HG02943 (cell line): ENCODE measurements around the gene DCBLD2.
A peak's percentile ranks its signal among the peaks of the same experiment; 100 is the strongest.

Experiments used
- ATAC-seq: cut with Tn5 transposase; IDR thresholded peaks from one replicate; pipeline ENCODE4 v1.9.1; 2021; ENCODE audit warnings: mild to moderate bottlenecking, low read depth, moderate library complexity; ENCODE audit not compliant: unreplicated experiment

Gene DCBLD2

GRCh38 chr3:98901392-98902350, at the start of gene DCBLD2:
Gene DCBLD2 (minus strand): TSS chr3:98901695. CDS start chr3:98901326, 369 bp downstream.
- peak; percentile 100 for ATAC-seq

GRCh38 chr3:98945666-98946065, 44.2 kb upstream of the DCBLD2 start:
- no peak for ATAC-seq

GRCh38 chr3:98945101-98945524, 43.6 kb upstream of the DCBLD2 start:
- no peak for ATAC-seq

- ATAC-seq, result no peak
These were observed 28.9 kb upstream of the DCBLD2 start for GRCh38 chr3:98930413-98930812.

GRCh38 chr3:98921957-98922356, 20.5 kb upstream of the DCBLD2 start:
- ATAC-seq, result no peak

- no peak for ATAC-seq
These were observed 18.7 kb upstream of the DCBLD2 start for GRCh38 chr3:98920166-98920565.

GRCh38 chr3:98918586-98918985, 17.1 kb upstream of the DCBLD2 start:
- no peak for ATAC-seq

- no peak for ATAC-seq
These were observed 16.1 kb upstream of the DCBLD2 start for GRCh38 chr3:98917608-98918007.

- ATAC-seq, result no peak
These were observed 12.9 kb upstream of the DCBLD2 start for GRCh38 chr3:98914210-98915080.

- ATAC-seq, result no peak
These were observed 11.0 kb upstream of the DCBLD2 start for GRCh38 chr3:98912448-98912847.

GRCh38 chr3:98906230-98906629, 4.7 kb upstream of the DCBLD2 start:
- ATAC-seq, result no peak

GRCh38 chr3:98903705-98904481, 2.4 kb upstream of the DCBLD2 start:
- no peak for ATAC-seq

- ATAC-seq, result no peak
These were observed 1.6 kb upstream of the DCBLD2 start for GRCh38 chr3:98903099-98903498.

GRCh38 chr3:98902351-98902740, 851 bp upstream of the DCBLD2 start:
- ATAC-seq, result no peak

GRCh38 chr3:98901119-98901391, 440 bp downstream of the DCBLD2 start:
- ATAC-seq, result peak; percentile 33

- peak; percentile 0 for ATAC-seq
These were observed 1.0 kb downstream of the DCBLD2 start for GRCh38 chr3:98900265-98901118.

GRCh38 chr3:98897701-98898100, 3.8 kb downstream of the DCBLD2 start:
- ATAC-seq, result no peak

GRCh38 chr3:98894791-98895576, 6.5 kb downstream of the DCBLD2 start:
- ATAC-seq, result no peak

GRCh38 chr3:98893740-98894139, 7.8 kb downstream of the DCBLD2 start:
- ATAC-seq, result no peak
